GM12801 (cell line): ENCODE measurements around the gene HEG1.

Experiments used
- TF ChIP-seq, protein P1 (sequence below): IDR thresholded peaks from one replicate; pipeline ENCODE4 v1.5.1; 2011; ENCODE audit warnings: control low read depth; ENCODE audit not compliant: insufficient read length; ENCODE audit errors: extremely low read depth

Gene HEG1

DNA sequence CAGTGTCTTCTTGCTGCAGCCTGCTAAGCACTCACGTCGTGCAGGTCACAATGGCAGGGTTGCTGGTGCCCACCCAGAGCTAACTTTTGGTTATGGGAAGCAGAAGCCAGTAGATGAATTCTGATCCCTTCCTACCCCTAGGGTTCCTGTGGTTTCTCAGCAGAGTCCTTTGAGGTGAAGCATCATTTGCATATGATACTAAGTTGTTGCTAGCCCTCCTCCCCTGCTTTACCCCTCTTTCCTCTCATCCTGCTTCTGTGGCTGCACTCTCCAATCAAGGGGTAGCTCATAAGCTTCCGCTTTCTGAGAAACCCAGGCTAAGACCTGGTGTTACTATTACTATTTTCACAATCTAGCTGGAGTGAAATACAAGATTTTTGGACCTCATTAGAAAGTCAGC lies 22.1 kb upstream of the HEG1 start:
- TF ChIP-seq, protein P1, sequence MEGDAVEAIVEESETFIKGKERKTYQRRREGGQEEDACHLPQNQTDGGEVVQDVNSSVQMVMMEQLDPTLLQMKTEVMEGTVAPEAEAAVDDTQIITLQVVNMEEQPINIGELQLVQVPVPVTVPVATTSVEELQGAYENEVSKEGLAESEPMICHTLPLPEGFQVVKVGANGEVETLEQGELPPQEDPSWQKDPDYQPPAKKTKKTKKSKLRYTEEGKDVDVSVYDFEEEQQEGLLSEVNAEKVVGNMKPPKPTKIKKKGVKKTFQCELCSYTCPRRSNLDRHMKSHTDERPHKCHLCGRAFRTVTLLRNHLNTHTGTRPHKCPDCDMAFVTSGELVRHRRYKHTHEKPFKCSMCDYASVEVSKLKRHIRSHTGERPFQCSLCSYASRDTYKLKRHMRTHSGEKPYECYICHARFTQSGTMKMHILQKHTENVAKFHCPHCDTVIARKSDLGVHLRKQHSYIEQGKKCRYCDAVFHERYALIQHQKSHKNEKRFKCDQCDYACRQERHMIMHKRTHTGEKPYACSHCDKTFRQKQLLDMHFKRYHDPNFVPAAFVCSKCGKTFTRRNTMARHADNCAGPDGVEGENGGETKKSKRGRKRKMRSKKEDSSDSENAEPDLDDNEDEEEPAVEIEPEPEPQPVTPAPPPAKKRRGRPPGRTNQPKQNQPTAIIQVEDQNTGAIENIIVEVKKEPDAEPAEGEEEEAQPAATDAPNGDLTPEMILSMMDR = no peak

DNA sequence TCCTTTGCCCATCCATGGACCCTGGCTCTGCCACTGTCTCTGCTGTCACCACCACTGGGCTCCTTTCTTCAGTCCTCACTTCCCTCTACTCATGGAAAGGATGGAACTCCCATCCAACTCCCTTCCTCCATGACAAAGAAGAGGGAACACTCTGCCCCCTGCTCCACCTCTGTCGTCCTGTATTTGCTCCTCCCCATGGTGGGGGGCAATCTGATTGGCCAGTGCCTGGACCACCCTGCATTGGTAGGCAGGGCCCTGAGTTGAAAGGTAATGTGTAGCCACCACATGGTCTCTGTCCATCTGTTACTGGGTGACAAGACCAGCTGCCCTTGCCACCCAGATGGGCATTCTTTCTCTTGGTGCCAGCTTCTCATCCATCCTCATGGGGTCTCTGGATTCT lies 20.7 kb upstream of the HEG1 start:
- TF ChIP-seq, protein P1 = no peak

DNA sequence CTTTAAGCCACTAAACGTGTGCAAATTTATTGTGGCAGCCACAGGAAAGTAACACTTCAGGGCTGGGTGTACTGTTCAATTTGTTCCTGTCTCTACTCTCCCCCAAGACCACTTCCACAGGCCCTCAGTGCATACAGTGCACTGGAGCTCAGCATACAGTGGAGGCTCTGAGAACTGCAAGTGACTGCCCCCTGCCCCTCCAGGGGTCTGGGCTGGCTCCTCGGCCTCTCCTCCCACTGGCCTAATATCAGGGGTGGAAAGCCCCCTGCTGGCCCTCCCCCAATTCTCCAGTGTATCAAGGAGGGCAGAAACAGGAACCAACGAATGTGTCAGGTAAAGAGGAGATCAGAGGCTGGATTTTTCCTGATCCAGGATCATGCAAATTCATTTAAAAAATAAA lies 19.9 kb upstream of the HEG1 start:
- TF ChIP-seq, protein P1 = no peak

DNA sequence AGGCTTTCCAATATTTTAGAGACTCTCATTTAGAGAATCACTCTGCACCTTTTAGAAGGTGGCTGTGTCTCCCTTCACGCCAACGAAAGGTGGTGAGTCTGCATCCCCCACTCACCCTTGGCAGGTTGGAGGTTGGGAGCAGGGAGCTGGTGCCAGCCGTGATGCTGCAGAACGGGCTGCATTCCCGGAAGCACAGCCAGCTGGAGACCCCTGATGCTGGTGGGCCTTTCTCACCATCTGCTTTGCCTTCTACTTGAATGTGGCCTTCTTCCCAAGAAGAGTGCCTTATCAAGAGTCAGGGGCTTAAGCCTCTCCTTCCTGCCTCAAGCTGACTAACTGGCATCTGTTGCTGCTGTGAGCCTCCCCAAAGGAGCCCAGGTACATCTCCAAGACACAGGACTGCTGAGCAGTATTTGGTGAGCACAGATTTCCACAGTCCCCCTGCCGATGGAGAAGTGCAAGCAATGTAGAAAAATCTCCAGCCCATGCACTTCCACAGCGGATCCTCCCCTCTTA lies 17.7 kb upstream of the HEG1 start:
- TF ChIP-seq, protein P1 = no peak

DNA sequence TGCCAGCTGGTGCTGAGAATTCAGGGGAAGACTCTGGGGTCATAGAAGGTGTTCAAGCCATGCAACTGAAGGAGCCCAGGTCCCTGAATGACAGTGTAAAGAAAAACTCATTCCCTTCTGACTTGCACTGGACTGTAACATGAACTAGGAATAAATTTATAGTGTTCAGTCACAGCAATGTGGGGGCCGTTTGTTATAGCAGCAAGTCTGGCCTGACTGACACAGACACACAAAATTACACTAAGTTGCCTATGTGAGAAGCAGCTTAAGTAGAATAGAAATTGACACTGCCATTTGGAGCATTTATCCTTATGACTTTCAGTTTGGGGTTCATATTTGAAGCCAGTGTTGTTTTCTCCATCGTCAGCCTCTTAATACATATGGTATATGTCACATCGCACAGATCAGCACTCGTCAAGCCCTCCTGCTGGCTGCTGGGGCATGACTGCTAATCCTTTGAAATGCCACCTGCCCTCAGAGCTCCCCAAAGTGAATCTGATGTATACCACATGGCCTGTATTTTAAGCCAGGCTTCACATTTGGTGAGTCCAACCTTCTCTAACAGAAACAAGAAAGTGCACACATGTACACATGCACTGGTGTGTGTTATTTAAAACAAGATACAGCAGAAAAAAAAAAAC lies 17.1 kb upstream of the HEG1 start:
- TF ChIP-seq, protein P1 = no peak

DNA sequence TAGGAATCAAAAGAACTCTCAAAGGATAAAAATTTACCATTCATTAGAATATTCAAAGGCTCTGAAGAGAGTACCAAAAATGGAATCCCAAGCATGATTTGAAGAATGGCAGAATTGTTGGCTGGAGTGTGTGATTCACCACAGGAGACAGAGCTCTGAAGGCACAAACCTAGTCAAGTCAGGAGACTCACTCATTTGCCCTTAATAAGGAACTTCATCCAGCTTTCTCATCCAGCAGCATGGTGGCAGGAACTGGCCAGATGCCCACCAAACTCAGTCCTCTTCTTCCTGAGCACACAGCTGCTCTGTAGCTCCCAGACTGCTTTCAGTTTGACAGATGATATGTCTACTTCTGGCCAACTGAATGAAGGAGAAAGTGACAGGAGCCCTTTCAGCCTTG lies 16.5 kb upstream of the HEG1 start:
- TF ChIP-seq, protein P1 = no peak

DNA sequence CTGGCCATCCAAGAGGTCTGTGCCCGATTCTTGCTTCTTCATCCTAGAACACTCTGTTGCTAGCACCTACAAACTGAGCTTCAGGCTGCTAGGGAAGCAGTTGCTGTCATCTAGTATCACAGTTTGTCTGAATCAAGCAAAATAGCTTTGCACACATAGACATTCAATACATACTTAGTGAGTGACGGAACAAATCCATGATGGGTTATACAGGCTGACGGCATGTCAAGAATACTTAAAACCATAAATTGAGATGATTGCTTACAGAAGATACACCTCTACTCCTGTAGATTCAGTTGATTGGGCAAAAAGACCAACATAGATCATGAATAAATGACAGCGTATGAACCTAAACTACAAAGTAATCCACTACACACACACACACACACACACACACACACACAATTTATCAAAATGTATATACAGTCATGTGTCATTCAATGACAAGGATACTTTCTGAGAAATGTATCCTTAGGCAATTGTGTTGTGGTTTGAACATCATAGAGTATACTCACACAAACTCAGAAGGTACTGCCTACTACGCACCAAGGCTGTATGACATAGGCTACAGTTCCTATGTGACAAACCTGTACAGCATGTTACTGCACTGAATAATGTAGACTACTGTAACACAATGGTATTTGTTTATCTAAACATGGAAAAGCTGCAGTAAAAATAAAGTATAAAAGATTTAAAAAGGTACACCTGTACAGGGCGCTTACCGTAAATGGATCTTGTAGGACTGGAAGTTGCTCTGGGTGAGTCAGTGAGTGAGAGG lies 14.4 kb upstream of the HEG1 start:
- TF ChIP-seq, protein P1 = no peak
